HCT116 (cell line): ENCODE data around the gene ACRBP.

Experiments
- CEBPB ChIP-seq: IDR thresholded peaks from 2 replicates; pipeline ENCODE4 v1.6.1; 2012; ENCODE audit warnings: low read depth
- EZH2phosphoT487 ChIP-seq: fragments of 200-600 bp; IDR thresholded peaks from 2 replicates; pipeline ENCODE4 v1.6.1; 2018; ENCODE audit warnings: antibody characterized with exemption, borderline replicate concordance
- POLR2AphosphoS5 ChIP-seq: IDR thresholded peaks from 2 replicates; pipeline ENCODE4 v1.6.1; 2011; ENCODE audit warnings: mild to moderate bottlenecking, low read depth, low read length, moderate library complexity
- TF ChIP-seq, protein P1 (sequence below), 3 experiments: fragments of 200-600 bp in 1 of 3; sonication (generic) in 1 of 3; IDR thresholded peaks in 2 of 3; conservative IDR thresholded peaks in 1 of 3; 2 replicates each; pipeline ENCODE4 v1.5.1; 2012 to 2017; ENCODE audit warnings: low read depth in 2 of 3, low read length in 2 of 3, antibody characterized with exemption in 1 of 3, borderline replicate concordance in 1 of 3, control low read depth in 1 of 3, mild to moderate bottlenecking in 1 of 3, mixed read lengths in 1 of 3, mixed run types in 1 of 3, moderate library complexity in 1 of 3; ENCODE audit not compliant: insufficient read depth in 1 of 3
- TF ChIP-seq, protein P2 (sequence below): IDR thresholded peaks from 2 replicates; pipeline ENCODE4 v1.6.1; 2012
- TF ChIP-seq, protein P3 (sequence below): IDR thresholded peaks from 2 replicates; pipeline ENCODE4 v1.6.1; 2012; ENCODE audit warnings: low read depth
- TF ChIP-seq, protein P4 (sequence below): IDR thresholded peaks from 2 replicates; pipeline ENCODE4 v1.6.1; 2011; ENCODE audit warnings: mild to moderate bottlenecking, low read length, moderate library complexity; ENCODE audit not compliant: insufficient replicate concordance; ENCODE audit errors: extremely low read depth

DNA sequence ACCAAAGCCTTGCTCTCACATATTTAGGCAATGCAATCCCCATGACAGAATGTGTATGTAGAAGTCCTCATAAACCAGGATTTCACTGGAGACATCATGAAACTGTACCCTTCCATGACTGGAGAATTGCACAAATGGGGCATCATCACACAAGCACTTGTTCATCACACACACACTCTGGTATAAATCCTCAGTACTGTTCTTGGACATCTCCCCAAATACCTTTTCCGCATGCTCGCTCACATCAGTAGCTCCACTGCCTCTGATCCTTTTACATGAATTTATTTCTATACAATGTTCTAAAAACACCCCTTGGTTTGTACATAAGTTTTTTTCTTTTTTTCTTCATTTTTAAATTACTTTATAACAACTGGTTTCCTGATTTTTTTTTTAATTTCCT, 19.0 kb upstream of the ACRBP start:
- TF ChIP-seq, protein P1, sequence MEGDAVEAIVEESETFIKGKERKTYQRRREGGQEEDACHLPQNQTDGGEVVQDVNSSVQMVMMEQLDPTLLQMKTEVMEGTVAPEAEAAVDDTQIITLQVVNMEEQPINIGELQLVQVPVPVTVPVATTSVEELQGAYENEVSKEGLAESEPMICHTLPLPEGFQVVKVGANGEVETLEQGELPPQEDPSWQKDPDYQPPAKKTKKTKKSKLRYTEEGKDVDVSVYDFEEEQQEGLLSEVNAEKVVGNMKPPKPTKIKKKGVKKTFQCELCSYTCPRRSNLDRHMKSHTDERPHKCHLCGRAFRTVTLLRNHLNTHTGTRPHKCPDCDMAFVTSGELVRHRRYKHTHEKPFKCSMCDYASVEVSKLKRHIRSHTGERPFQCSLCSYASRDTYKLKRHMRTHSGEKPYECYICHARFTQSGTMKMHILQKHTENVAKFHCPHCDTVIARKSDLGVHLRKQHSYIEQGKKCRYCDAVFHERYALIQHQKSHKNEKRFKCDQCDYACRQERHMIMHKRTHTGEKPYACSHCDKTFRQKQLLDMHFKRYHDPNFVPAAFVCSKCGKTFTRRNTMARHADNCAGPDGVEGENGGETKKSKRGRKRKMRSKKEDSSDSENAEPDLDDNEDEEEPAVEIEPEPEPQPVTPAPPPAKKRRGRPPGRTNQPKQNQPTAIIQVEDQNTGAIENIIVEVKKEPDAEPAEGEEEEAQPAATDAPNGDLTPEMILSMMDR (IDR thresholded peaks at IDR 0.05 in 2 of 3, conservative IDR thresholded peaks at IDR 0.05 in 1 of 3; ENCODE audit: borderline replicate concordance in 1 of 3, insufficient read depth in 1 of 3, low read depth in 2 of 3, low read length in 2 of 3), result no peak
- TF ChIP-seq, protein P2, sequence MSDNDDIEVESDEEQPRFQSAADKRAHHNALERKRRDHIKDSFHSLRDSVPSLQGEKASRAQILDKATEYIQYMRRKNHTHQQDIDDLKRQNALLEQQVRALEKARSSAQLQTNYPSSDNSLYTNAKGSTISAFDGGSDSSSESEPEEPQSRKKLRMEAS, result no peak
- TF ChIP-seq, protein P3, sequence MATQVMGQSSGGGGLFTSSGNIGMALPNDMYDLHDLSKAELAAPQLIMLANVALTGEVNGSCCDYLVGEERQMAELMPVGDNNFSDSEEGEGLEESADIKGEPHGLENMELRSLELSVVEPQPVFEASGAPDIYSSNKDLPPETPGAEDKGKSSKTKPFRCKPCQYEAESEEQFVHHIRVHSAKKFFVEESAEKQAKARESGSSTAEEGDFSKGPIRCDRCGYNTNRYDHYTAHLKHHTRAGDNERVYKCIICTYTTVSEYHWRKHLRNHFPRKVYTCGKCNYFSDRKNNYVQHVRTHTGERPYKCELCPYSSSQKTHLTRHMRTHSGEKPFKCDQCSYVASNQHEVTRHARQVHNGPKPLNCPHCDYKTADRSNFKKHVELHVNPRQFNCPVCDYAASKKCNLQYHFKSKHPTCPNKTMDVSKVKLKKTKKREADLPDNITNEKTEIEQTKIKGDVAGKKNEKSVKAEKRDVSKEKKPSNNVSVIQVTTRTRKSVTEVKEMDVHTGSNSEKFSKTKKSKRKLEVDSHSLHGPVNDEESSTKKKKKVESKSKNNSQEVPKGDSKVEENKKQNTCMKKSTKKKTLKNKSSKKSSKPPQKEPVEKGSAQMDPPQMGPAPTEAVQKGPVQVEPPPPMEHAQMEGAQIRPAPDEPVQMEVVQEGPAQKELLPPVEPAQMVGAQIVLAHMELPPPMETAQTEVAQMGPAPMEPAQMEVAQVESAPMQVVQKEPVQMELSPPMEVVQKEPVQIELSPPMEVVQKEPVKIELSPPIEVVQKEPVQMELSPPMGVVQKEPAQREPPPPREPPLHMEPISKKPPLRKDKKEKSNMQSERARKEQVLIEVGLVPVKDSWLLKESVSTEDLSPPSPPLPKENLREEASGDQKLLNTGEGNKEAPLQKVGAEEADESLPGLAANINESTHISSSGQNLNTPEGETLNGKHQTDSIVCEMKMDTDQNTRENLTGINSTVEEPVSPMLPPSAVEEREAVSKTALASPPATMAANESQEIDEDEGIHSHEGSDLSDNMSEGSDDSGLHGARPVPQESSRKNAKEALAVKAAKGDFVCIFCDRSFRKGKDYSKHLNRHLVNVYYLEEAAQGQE, result no peak
- TF ChIP-seq, protein P4, sequence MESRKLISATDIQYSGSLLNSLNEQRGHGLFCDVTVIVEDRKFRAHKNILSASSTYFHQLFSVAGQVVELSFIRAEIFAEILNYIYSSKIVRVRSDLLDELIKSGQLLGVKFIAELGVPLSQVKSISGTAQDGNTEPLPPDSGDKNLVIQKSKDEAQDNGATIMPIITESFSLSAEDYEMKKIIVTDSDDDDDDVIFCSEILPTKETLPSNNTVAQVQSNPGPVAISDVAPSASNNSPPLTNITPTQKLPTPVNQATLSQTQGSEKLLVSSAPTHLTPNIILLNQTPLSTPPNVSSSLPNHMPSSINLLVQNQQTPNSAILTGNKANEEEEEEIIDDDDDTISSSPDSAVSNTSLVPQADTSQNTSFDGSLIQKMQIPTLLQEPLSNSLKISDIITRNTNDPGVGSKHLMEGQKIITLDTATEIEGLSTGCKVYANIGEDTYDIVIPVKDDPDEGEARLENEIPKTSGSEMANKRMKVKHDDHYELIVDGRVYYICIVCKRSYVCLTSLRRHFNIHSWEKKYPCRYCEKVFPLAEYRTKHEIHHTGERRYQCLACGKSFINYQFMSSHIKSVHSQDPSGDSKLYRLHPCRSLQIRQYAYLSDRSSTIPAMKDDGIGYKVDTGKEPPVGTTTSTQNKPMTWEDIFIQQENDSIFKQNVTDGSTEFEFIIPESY, result no peak
- TF ChIP-seq POLR2AphosphoS5 (no peak), EZH2phosphoT487 (no peak), CEBPB (no peak)
